ENCODE results near the gene DEFB113. TPM values are rescaled to one million over a fixed set of nuclear protein-coding genes. Genes with fewer than 3 reads are reported as not detected.
"Not testable (repeated sequence)": the region's sequence is repeated elsewhere in the genome, so short reads cannot be mapped to it uniquely, and the experiment has no call there.

DEFB113 gene
- total RNA-seq, 1 experiment from 2014 or later, result not detected

DNA sequence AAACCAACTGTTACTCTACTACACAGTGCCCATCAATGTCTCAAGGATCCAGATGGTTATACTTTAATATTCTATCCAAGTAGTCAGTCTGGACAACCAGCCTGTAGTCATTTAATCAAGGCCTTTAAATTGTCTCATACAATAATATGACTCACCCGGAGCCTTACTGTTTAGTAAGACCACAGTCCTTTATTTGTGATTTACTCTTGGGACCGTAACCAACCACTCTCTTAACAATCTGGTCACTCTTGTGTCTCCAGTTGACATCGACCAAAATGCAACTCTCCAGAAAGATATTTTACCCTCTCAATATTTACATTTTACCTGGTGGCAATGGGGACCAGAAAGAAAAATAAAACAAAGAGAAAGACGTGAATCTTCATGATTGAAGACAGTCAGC lies 20.4 kb downstream of the DEFB113 start:
- POLR2A ChIA-PET (ENCODE audit: low non-redundant PET), result no interaction called here

DNA sequence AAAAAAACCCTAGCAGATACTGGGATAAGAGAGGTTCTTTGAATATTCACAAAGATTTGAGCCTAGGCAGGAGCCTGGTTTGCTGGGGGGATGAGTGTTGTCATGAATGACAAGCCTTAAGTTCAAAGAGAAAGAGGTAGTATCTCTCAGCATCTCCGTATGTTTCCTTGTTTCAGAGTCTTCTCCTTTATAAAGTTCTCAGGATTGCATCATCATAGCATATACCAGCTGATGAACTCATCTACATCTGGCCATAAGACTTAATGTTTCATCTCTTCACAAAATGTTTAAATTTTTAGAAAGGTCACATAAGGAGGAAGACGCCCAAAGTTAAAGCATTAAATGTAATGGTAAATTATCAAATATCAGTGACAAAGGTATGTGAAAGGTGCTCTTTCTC lies 22.6 kb downstream of the DEFB113 start:
- H3K9me3 ChIP-seq (ENCODE audit: low read depth, low read length, poor library complexity, severe bottlenecking), result no peaks in the 10 kb centered on the region
- POLR2A ChIA-PET (ENCODE audit: low non-redundant PET), result no interaction called here
- intact Hi-C loops (cut with micrococcal nuclease; ENCODE audit: unreplicated experiment), result no loop called here

More for the DNA sequence above, 20.4 kb downstream of the DEFB113 start:
- Histone ChIP-seq H3K4me1 (ENCODE audit: insufficient read depth, low read length, poor library complexity, severe bottlenecking) (no peaks in the 10 kb centered on the region), H3K27me3 (replicated peaks; ENCODE audit: insufficient read depth, low read depth, low read length, poor library complexity) (no peaks in the 10 kb centered on the region), H3K4me3 (ENCODE audit: low read depth, low read length, poor library complexity, severe bottlenecking) (no peak overlapping the region), H3K9me3 (ENCODE audit: low read depth, low read length, poor library complexity, severe bottlenecking) (no peaks in the 10 kb centered on the region), H3K36me3 (ENCODE audit: insufficient read depth, low read length, poor library complexity, severe bottlenecking) (no peaks in the 10 kb centered on the region), H3K27ac (ENCODE audit: low read depth, low read length, poor library complexity, severe bottlenecking) (no peak overlapping the region)
- TF ChIP-seq, protein P1, sequence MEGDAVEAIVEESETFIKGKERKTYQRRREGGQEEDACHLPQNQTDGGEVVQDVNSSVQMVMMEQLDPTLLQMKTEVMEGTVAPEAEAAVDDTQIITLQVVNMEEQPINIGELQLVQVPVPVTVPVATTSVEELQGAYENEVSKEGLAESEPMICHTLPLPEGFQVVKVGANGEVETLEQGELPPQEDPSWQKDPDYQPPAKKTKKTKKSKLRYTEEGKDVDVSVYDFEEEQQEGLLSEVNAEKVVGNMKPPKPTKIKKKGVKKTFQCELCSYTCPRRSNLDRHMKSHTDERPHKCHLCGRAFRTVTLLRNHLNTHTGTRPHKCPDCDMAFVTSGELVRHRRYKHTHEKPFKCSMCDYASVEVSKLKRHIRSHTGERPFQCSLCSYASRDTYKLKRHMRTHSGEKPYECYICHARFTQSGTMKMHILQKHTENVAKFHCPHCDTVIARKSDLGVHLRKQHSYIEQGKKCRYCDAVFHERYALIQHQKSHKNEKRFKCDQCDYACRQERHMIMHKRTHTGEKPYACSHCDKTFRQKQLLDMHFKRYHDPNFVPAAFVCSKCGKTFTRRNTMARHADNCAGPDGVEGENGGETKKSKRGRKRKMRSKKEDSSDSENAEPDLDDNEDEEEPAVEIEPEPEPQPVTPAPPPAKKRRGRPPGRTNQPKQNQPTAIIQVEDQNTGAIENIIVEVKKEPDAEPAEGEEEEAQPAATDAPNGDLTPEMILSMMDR (conservative IDR thresholded peaks at IDR 0.05; ENCODE audit: low read depth, low read length), result no peak
- TF ChIP-seq EZH2 (IDR thresholded peaks at IDR 0.05; ENCODE audit: borderline replicate concordance, low read depth, low read length, poor library complexity, severe bottlenecking), result no peak
- DNase-seq (ENCODE audit: low spot score), result no peak
- BruUV-seq (replicated peaks), result no TSS peak
- intact Hi-C loops (cut with micrococcal nuclease; ENCODE audit: unreplicated experiment), result no loop called here
- CTCF ChIA-PET, result no interaction called here

DNA sequence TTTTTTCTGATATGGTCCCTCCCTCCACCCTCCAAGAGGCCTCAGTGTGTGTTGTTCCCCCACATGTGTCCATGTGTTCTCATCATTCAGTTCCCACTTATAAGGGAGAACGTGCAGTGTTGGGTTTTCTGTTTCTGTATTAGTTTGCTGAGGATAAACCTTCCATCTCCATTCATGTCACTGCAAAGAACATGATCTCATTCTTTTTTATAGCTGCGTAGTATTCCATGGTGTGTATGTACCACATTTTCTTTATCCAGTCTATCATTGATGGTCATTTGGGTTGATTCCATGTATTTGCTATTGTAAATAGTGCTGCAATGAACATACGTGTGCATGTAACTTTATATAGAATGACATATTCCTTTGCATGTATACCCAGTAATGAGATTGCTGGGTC lies 25.4 kb downstream of the DEFB113 start:
- H3K9me3 ChIP-seq (ENCODE audit: low read depth, low read length, poor library complexity, severe bottlenecking); DNase-seq (ENCODE audit: low spot score); H3K27ac ChIP-seq (ENCODE audit: low read depth, low read length, poor library complexity, severe bottlenecking); H3K36me3 ChIP-seq (ENCODE audit: insufficient read depth, low read length, poor library complexity, severe bottlenecking); H3K27me3 ChIP-seq (replicated peaks; ENCODE audit: insufficient read depth, low read depth, low read length, poor library complexity); CTCF ChIA-PET; H3K4me3 ChIP-seq (ENCODE audit: low read depth, low read length, poor library complexity, severe bottlenecking); BruUV-seq (replicated peaks); POLR2A ChIA-PET (ENCODE audit: low non-redundant PET); intact Hi-C loops (cut with micrococcal nuclease; ENCODE audit: unreplicated experiment); H3K4me1 ChIP-seq (ENCODE audit: insufficient read depth, low read length, poor library complexity, severe bottlenecking): not testable (repeated sequence)

More for the DNA sequence above, 22.6 kb downstream of the DEFB113 start:
- H3K27ac ChIP-seq (ENCODE audit: low read depth, low read length, poor library complexity, severe bottlenecking), result no peak overlapping the region
- no peak for DNase-seq (ENCODE audit: low spot score)
- H3K27me3 ChIP-seq (replicated peaks; ENCODE audit: insufficient read depth, low read depth, low read length, poor library complexity), result no peaks in the 10 kb centered on the region
- H3K4me1 ChIP-seq (ENCODE audit: insufficient read depth, low read length, poor library complexity, severe bottlenecking), result no peaks in the 10 kb centered on the region
- TF ChIP-seq EZH2 (IDR thresholded peaks at IDR 0.05; ENCODE audit: borderline replicate concordance, low read depth, low read length, poor library complexity, severe bottlenecking), result no peak
- TF ChIP-seq, protein P1 (conservative IDR thresholded peaks at IDR 0.05; ENCODE audit: low read depth, low read length), result no peak
- H3K4me3 ChIP-seq (ENCODE audit: low read depth, low read length, poor library complexity, severe bottlenecking), result no peak overlapping the region
- CTCF ChIA-PET, result no interaction called here
- H3K36me3 ChIP-seq (ENCODE audit: insufficient read depth, low read length, poor library complexity, severe bottlenecking), result no peaks in the 10 kb centered on the region
- no TSS peak for BruUV-seq (replicated peaks)

DNA sequence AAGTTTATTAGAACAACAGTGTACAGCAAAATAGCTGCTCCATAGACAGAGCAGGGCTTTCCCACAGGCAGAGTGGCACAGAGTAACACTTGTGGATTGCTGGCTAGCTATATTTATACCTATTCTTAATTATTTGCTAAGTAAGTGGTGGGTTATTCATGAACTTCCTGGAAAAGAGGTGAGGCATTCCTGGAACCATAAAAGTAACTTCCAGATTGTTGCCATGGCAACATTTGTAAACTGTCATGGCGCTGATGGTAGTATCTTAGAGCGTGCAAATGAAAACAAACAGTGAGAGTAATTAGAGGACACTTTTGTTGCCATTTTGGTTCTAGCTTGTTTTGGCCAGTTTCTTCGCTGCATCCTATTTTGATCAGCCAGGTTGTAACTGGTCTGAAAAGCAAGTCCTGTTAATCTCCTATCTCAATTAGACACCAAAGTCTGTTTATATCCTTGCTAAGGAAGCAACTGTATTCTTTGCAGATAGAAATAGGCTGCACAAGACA lies 29.4 kb downstream of the DEFB113 start:
- TF ChIP-seq EZH2 (IDR thresholded peaks at IDR 0.05; ENCODE audit: borderline replicate concordance, low read depth, low read length, poor library complexity, severe bottlenecking), result no peak
- TF ChIP-seq, protein P1 (conservative IDR thresholded peaks at IDR 0.05; ENCODE audit: low read depth, low read length), result no peak
- no TSS peak for BruUV-seq (replicated peaks)
- Histone ChIP-seq H3K27ac (ENCODE audit: low read depth, low read length, poor library complexity, severe bottlenecking) (no peak overlapping the region), H3K9me3 (ENCODE audit: low read depth, low read length, poor library complexity, severe bottlenecking) (no peaks in the 10 kb centered on the region), H3K4me1 (ENCODE audit: insufficient read depth, low read length, poor library complexity, severe bottlenecking) (no peaks in the 10 kb centered on the region), H3K4me3 (ENCODE audit: low read depth, low read length, poor library complexity, severe bottlenecking) (no peak overlapping the region), H3K27me3 (replicated peaks; ENCODE audit: insufficient read depth, low read depth, low read length, poor library complexity) (no peaks in the 10 kb centered on the region), H3K36me3 (ENCODE audit: insufficient read depth, low read length, poor library complexity, severe bottlenecking) (no peaks in the 10 kb centered on the region)
- CTCF ChIA-PET, result no interaction called here
- POLR2A ChIA-PET (ENCODE audit: low non-redundant PET), result no interaction called here
- DNase-seq (ENCODE audit: low spot score), result no peak
- intact Hi-C loops (cut with micrococcal nuclease; ENCODE audit: unreplicated experiment), result no loop called here
